Kidney (tissue), 14 donors: ENCODE measurements around the gene OTOP3. TPM values are rescaled to one million over a fixed set of nuclear protein-coding genes. Genes with fewer than 3 reads are reported as not detected.
A peak's percentile ranks its signal among the peaks of the same experiment; 100 is the strongest.
"Not testable (repeated sequence)": the region's sequence is repeated elsewhere in the genome, so short reads cannot be mapped to it uniquely, and the experiment has no call there.

Source experiments
- DNase-seq, 5 donors: peaks; one replicate each; pipeline ENCODE4 v3.0.0-alpha.2; 2013 to 2020
- FAIRE-seq: peaks from 2 replicates; lab custom pipeline; 2012; peaks lifted over from hg19 to GRCh38; lab: Jason Lieb, UNC
- H3K27ac ChIP-seq, 2 donors: one replicate each; pipeline ENCODE4 v1.7.0; 2013; ENCODE audit warnings: low read depth in 2 of 2, low read length in 2 of 2, inconsistent platforms in 1 of 2
- H3K27me3 ChIP-seq: one replicate; pipeline ENCODE4 v1.7.1; 2013; ENCODE audit warnings: low read length, inconsistent platforms; ENCODE audit not compliant: control insufficient read depth, insufficient read depth
- H3K36me3 ChIP-seq, 3 donors: one replicate each; pipeline versions ENCODE4 v1.7.0 to v1.7.1; 2013; ENCODE audit warnings: low read length in 3 of 3, control low read depth in 1 of 3, inconsistent platforms in 1 of 3; ENCODE audit not compliant: insufficient read depth in 3 of 3, control insufficient read depth in 2 of 3
- H3K4me1 ChIP-seq, 3 donors: one replicate each; pipeline versions ENCODE4 v1.7.0 to v1.7.1; 2013; ENCODE audit warnings: low read length in 3 of 3, inconsistent platforms in 1 of 3, low read depth in 1 of 3; ENCODE audit not compliant: control insufficient read depth in 2 of 3, insufficient read depth in 2 of 3
- H3K4me3 ChIP-seq, 3 donors: one replicate each; pipeline versions ENCODE4 v1.7.0 to v1.8.1; 2013; ENCODE audit warnings: low read length in 3 of 3, control low read depth in 1 of 3, inconsistent platforms in 1 of 3
- H3K9ac ChIP-seq, 3 donors: one replicate each; pipeline versions ENCODE4 v1.7.0 to v1.7.1; 2013; ENCODE audit warnings: low read length in 3 of 3, control low read depth in 1 of 3, inconsistent platforms in 1 of 3
- H3K9me3 ChIP-seq, 3 donors: one replicate each; pipeline versions ENCODE4 v1.7.0 to v1.7.1; 2013; ENCODE audit warnings: low read length in 3 of 3, control low read depth in 1 of 3, inconsistent platforms in 1 of 3; ENCODE audit not compliant: control insufficient read depth in 2 of 3, insufficient read depth in 1 of 3
- CTCF ChIP-seq: IDR thresholded peaks from 3 replicates; pipeline ENCODE4 v1.5.1; 2012; ENCODE audit warnings: mild to moderate bottlenecking, moderate library complexity, borderline replicate concordance; ENCODE audit not compliant: insufficient read depth; ENCODE audit errors: extremely low read depth
- intact Hi-C: fragments of 100-400 bp; cut with DNase I; formaldehyde crosslinking; loops from one replicate; pipeline ENCODE4 v1.11.1; 2022
- polyA plus RNA-seq: library from polyadenylated mRNA; stranded (reverse); fragments of 350-450 nt; fragmentation: Illumina TruSeq; extraction: RNeasy Lipid Tissue Mini Kit (QIAGEN cat#74804); gene quantifications from one replicate; pipeline ENCODE4 v1.2.3, GENCODE V29; 2014; ENCODE audit warnings: low read depth, low replicate concordance; ENCODE audit not compliant: insufficient read depth
- total RNA-seq: library from RNA; stranded (reverse); fragmentation: NEBNext Ultra II Directional; extraction: Animal tissue kit (Norgen Biotek cat#: 25700); gene quantifications from one replicate; pipeline ENCODE4 v1.2.1, GENCODE V29; 2021
- donor health status: control.
- donor health status: control.
- donor health status: control.
- donor health status: control.
- donor health status: control.
- donor health status: DM: yes; HTN: yes; CAD: no.
- donor health status: Normal renal cell carcinoma (clear cell type).

The OTOP3 gene
- total and polyA plus RNA-seq, 2 donors from 2014 or later = not detected

GRCh38 chr17:74907012-74907411 lies 28.7 kb upstream of the OTOP3 start:
- H3K27me3 ChIP-seq = no peaks in the 10 kb centered on the region
- DNase-seq (no peak), FAIRE-seq (no peak)
- no peak overlapping the region for H3K9ac ChIP-seq
- no peak overlapping the region for H3K27ac ChIP-seq
- no peak overlapping the region for H3K4me3 ChIP-seq
- no peaks in the 10 kb centered on the region for H3K9me3 ChIP-seq
- H3K4me1 ChIP-seq = no peaks in the 10 kb centered on the region
- TF ChIP-seq CTCF = no peak
- intact Hi-C loops = no loop called here
- no peaks in the 10 kb centered on the region for H3K36me3 ChIP-seq

- intact Hi-C loops, DNase-seq, H3K9me3 ChIP-seq, H3K36me3 ChIP-seq, H3K4me3 ChIP-seq, H3K9ac ChIP-seq, H3K4me1 ChIP-seq, H3K27ac ChIP-seq, FAIRE-seq, H3K27me3 ChIP-seq: not testable (repeated sequence)
Observed at GRCh38 chr17:74909097-74909496, 26.6 kb upstream of the OTOP3 start.

GRCh38 chr17:74911423-74911822 lies 24.3 kb upstream of the OTOP3 start:
- H3K4me1 ChIP-seq, H3K36me3 ChIP-seq, H3K27me3 ChIP-seq, H3K27ac ChIP-seq, H3K9me3 ChIP-seq, DNase-seq, H3K4me3 ChIP-seq, H3K9ac ChIP-seq, intact Hi-C loops, FAIRE-seq: not testable (repeated sequence)

DNA sequence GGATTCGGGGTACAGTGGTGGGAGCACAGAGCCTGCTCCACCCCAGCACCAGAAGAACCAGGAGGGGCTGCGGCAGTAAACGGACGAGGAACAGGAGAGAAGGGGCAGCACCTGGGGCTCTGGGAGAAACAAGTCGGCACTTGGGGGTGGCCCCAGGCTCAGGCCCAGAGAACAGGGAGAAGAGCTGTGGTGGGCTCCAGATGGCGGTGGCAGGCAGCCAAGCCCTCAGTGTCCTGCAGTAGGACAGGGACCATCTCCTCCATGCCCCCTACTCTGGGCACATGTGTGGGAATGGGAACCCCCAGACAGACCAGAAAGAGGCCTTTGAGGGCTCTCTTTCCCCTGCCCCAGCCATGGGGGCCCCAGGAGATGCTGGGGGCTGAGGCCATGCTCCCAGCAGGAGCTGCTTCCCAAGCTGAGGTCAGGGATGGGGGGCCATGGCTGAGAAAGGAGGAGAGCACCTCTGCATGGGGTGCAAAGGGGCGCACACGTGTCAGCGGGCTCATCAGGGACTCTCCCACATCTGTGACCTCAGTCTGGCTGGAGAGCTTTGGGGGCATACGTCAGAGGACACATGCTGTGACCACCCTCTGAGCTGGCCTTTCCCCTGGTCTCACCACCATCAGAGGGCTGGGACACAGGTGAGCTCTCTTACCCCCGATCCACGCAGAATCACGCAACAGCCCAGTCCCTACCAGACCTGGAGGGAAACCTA lies 19.4 kb upstream of the OTOP3 start:
- no peaks in the 10 kb centered on the region for H3K27me3 ChIP-seq
- intact Hi-C loops = no loop called here

More for the DNA sequence above, 19.4 kb upstream of the OTOP3 start:
- Histone ChIP-seq H3K36me3 (no peaks in the 10 kb centered on the region), H3K4me1 (peaks cover 0 to 2% (median 0%) of the 10 kb centered on the region in 3 donors), H3K9ac (no peak overlapping the region), H3K27ac (no peak overlapping the region), H3K9me3 (no peaks in the 10 kb centered on the region), H3K4me3 (no peak overlapping the region)
- TF ChIP-seq CTCF = no peak
- FAIRE-seq (no peak), DNase-seq (peak in 1 of 5 donors; percentile 41)
